T47D (cell line): ENCODE data around the gene PDYN.

Experiments used
- DNase-seq, 2 experiments: peaks; one replicate each; pipeline versions ENCODE4 v3.0.0 to v3.0.0-alpha.2; 2011 to 2012; ENCODE audit warnings: low read depth in 1 of 2, low spot score in 1 of 2
- JUND ChIP-seq: IDR thresholded peaks from 2 replicates; pipeline ENCODE4 v1.6.1; 2012; ENCODE audit warnings: low read depth
- in situ Hi-C: cut with HindIII; loops from 2 replicates; pipeline ENCODE4 v1.10.0; 2016; ENCODE audit warnings: low sequenced_read_pairs, low pct_unique_long_range_greater_than_20kb

The PDYN gene

DNA sequence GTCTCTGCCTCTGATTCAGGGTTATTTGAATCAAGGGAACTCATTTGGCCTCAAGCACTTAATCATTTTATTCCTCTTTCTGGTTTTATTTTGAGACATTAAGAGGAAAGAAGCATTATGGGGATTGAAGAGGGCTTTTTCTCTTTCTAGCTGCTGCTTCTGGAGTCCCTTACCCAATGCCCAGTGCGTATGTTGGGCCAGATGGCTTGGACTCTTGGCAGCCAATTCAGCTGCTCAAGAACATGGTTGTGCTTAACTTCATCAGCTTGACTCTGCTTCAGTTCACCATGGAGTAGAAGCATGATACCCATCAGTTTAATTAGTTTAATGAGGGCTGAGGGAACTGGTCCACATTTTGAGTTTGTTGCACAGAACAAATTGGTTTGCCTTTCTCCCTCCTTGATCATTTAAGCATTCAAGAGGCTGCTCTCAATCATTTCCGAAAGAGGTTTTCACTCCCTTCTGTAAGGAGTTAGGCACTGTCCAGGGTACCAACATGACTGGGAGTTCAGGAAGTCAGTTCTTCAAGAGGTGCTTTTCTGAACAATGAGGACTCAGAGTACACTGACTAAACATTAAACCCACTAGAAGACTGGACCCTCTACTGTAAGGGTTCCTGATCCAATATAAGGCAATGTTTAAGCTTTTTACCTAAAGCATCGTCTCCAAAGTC is 14.6 kb downstream of the PDYN start:
- peak in 1 of 2 experiments; percentile 24 for DNase-seq
- in situ Hi-C loops, result no loop called here
- no peak for TF ChIP-seq JUND

DNA sequence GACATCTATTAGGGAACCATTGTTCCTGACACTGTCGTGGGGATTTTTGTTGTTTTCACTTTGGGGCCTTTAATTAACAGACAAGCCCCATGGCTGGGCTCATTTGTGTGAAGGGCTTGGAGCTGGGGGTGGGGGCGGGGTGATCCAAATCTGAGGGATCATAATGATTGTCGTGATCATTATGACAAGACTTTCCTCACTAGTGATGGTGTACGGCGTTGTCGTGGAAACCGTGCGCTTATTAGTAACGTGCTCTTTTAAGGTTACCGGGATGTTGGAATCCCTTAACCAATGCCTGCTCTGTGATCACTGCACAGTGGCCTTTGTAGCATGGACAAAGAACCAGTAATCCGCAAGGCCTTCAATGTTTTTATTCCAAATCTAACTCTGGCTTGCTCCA is 18.6 kb downstream of the PDYN start:
- no peak for TF ChIP-seq JUND
- in situ Hi-C loops, result no loop called here
- no peak for DNase-seq

DNA sequence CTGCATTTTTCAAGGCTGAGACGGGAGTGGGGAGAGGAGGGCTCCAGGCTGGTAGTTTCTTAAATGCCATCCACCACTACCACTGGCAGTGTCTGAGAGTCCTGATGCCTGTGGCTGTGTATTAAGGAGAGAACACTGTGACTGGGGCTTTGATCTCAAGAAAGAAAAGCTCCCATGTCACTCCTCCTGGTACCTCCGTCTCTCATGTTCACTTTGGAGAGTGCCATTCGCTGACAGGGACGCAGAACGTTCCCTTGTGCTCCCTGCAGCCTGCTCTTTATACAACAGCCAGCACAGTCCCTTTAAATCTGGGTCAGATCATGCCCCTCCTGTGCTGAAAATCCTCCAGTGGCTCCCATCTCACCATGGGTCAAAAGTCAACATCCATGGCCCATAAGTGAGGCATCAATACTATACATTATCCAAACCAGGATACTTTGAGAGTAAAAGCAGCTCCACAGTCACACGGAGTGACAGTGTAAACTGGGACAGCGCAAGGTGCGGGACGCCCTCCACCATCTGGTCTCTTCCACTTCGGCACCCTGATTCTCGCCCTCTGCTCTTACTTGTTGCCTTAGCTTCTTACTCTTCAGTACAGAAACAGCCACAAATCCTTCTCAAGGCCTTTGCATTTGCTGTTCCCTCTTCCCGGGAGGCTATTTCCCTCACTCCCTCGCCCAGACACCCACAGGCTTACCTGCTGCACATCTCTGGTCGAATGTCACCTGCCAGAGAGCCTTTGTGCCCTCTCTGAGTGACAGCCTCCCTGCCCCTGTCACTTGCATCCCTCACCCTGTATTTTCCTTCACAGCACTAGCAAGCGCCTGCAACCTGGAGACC is 20.0 kb downstream of the PDYN start:
- in situ Hi-C loops, result no loop called here
- no peak for DNase-seq
- TF ChIP-seq JUND, result no peak

DNA sequence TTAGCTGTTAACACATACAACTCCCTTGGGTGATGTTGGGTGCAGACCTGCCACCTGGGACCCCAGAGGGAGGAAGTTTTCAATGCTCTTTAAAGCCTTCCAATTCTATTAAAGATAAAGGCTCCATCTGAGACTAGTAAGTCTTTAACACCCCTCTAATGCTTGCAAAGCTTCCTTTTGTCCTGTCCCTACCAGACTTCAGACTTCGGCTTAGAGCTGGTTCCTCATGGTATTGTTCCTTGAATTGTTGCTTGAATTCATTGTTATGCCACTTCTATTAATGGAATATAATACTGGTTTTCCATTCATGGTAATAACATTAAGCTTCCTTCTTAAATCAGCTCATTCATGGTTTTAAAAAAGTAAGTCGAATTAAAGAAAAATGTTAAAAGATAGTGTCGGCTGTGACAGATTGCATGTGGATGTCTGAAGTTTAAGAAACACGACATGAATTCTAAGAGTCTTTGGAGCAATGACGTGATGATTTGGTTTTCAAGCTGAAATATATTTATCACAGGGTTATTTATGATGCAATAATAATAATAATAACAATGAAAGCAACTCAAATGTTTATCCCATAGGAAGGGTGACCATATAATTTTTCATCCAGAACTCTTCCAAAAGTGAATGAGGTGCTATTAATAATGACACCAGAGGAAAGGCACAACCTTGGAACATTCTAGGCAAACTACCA is 21.8 kb downstream of the PDYN start:
- no peak for DNase-seq
- TF ChIP-seq JUND, result no peak
- in situ Hi-C loops, result no loop called here

DNA sequence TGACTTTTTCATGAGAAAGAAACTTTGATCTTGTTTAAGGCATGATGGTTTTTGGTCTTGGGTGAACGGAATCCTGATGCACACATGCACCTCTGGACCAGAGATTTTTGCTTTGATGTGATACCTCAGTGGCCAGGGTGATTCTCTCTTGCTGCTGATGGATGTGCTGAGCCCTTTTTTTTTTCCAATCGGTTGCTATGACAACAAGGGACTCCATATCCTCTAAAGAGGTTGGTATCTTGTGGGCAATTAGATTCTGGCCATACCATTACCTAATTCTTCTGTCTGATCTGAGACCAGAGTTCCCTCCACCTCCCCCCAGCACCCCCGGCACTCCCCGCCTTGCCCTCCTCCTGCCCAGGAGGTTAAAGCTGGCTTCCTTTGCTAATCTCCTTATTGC is 24.9 kb downstream of the PDYN start:
- DNase-seq, result no peak
- TF ChIP-seq JUND, result no peak
- in situ Hi-C loops, result no loop called here

DNA sequence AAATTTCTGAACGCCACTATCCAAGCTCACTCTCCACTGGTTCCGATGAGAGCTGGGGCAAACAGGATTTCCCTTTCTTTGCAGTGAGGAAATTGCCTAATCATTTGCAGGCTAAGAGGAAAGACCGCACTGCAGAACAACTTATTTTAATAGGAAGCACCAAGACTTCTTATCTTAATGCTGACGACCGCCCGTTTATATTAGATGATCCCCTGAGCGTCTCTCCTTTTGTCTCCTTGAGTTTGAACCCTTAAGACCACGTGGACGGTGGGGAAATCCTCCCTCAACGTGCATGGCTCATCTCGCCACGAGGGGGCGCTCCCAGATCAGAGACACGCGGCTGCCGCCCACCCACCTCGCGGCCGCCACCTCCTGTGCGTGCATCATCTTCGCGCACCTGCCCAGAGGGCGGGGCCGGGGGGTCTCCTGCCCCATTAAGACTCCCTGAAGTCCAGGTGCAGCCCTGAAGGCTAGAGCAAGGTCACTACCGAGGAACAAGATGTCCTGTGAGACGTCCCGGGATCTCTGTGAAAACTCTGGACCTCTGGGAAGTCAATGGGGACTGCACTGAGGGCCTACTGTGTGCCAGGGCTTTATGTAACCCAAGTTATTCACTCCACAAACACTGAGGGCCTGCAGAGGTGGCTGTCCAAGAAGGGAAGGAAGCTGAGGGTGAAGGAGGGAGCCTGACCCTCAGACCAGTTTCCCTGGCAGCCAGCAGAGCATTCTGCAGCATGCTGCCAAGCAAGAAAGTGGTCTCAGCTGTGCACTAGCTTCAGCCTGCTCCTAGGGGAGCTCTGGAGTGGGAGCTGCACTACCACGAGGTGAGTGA is 28.1 kb downstream of the PDYN start:
- in situ Hi-C loops, result no loop called here
- peak; percentile 50 to 66 for DNase-seq
- TF ChIP-seq JUND, result no peak

DNA sequence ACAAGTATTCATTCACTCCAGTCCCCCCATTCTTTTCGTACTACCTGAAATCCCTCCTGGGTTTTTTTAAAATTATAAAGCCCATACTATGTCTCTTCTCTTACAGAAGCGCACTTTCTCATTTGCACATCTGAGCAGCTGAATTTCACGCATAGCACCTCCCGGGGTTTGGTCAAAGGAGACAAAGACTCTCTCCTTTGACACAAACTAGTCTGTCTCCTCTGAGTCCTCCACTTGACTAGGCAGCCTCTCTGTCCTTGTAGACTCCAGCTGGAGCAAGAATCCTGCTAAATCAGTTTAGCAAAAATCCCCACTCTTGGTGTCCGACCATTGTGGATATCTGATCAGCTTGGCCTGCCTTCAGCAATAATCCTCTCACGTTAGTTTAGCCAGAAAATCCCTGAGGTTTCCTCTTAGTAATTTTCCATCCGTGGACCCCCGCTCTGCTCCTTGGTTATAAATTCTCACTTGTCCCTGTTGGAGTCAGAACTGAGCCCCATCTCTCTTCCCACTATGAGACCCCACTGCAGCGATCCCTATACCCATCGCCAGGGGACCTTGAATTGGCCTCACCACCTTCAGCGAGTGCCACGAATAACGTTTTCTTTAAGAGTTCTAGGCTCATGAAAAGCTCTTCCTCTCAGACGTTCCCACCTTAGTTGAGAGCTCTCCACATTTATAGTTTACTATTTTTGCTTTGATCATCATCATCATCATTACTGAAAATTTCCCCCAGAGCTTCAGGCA is 29.0 kb downstream of the PDYN start:
- no peak for TF ChIP-seq JUND
- in situ Hi-C loops, result no loop called here
- no peak for DNase-seq

DNA sequence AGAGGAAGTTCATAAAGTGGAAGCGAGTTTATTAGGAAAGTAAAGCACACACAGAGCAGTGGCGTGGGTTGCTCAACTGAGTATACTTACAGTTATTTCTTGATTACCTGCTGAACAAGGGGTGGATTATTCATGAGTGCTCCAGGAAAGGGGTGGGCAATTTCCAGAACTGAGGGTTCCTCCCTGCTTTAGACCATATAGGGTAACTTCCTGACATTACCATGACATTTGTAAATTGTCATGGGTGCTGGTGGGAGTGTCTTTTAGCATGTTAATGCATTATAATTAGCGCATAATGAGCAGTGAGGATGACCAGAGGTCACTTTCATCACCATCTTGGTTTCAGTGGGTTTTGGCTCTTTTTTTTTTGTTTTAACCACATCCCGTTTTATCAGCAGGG is 29.8 kb downstream of the PDYN start:
- no peak for TF ChIP-seq JUND
- in situ Hi-C loops, result no loop called here
- no peak for DNase-seq

DNA sequence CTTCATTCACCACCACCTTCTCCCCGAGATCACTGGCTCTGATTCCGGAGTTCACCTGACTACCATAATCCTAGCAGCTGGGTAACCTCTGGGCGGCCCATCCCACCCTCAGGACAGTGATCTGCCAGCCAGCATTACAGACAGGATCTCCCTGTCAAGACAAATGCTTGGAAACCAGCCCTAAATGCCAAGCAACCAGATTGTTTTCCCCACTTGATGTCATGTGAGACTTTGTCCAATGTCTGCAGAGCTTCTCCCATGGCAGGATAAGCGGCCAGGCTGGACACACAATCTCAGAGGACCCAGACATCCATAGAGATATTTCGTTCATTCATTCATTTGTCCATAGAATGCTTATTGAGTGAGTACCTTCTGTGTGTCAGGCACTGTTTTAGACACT is 32.5 kb downstream of the PDYN start:
- no peak for DNase-seq
- in situ Hi-C loops, result no loop called here
- TF ChIP-seq JUND, result no peak

DNA sequence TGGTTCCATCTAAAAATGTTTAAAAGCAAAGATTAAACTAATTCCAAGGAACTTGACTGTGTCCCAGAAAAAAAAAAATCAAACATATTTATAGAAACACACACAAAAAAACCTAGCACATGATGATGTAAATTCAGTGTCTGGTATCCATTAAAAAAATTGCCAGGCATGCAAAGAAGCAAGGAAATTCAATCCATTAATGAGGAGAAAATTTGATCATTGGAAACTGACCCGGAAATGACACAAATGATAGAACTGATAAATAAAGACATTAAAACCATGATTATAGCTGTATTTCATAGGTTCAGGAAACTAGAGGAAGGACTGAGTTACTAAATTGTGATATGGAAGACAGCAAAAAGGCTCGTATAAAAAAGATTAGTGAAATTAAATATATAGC is 34.7 kb downstream of the PDYN start:
- in situ Hi-C loops, result no loop called here
- no peak for TF ChIP-seq JUND
- DNase-seq, result no peak

DNA sequence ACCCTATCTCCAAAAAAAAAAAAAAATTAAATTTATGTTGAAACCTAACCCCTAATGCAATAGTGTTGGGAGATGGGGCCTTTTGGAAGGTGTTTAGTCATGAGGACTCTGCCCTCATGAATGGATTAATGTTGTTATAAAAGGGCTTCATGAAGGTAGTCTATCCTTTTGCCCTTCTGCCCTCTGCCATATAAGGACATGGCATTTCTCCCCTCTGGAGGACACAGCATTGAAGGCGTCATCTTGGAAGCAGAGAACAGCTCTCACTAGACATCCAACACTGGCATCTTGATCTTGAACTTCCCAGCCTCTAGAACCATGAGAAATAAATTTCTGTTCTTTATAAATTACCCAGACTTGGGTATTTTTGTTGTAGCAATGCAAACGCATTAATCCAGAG is 35.4 kb downstream of the PDYN start:
- no peak for TF ChIP-seq JUND
- in situ Hi-C loops, result no loop called here
- no peak for DNase-seq

DNA sequence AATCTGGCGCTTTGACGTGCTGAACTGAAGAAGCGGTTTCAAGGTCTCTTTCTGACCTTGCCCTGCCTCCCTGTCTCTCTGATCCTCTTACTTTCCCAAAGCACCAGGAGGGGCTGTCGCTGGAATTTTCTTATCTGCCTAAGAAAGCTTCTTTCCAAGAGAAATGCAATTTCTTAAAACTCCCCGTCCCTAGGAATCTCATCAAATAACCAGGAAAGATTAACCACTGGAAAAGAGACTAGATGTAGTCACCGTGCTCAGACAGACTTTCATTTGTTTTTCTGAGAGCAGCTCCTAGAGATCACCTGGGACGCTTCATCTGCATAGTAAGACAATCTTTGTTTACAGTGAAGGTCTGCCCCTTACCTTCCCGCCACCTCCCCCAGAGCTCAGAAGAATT is 38.6 kb downstream of the PDYN start:
- DNase-seq, result no peak
- TF ChIP-seq JUND, result no peak
- in situ Hi-C loops, result no loop called here
